KBM-7 (cell line): ENCODE results near the gene RPA3.

Source experiments
- DNase-seq: peaks from one replicate; pipeline ENCODE4 v3.0.0-alpha.2; 2015
- in situ Hi-C: fragments of 300-500 bp; cut with MboI; formaldehyde crosslinking; loops from 2 replicates; pipeline ENCODE4 v1.14.3; 2020; ENCODE audit warnings: low sequenced_read_pairs, low pct_unique_long_range_greater_than_20kb, mixed read lengths

RPA3 gene

DNA sequence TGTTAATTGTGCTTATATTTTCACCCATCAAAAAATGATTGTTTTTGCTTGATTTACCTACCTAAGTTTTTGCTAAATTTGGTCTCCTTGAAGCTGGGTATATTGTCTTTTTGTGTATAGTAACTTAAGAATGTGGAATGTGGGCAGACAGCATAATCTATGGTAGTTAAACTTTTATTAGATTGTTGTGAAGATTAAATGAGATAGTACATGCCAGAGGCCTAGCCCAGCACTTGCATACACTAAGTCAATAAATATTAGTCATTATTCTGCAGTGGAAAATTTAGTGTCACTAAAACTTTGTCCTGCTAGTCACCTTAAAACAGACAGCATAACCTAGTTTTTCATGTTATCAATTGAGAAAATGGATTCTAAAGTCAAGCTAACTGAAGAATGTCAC, 19.3 kb upstream of the RPA3 start:
- in situ Hi-C loops: no loop called here
- DNase-seq: no peak

GRCh38 chr7:7736671-7737070, 18.3 kb upstream of the RPA3 start:
- no peak for DNase-seq
- in situ Hi-C loops: no loop called here

DNA sequence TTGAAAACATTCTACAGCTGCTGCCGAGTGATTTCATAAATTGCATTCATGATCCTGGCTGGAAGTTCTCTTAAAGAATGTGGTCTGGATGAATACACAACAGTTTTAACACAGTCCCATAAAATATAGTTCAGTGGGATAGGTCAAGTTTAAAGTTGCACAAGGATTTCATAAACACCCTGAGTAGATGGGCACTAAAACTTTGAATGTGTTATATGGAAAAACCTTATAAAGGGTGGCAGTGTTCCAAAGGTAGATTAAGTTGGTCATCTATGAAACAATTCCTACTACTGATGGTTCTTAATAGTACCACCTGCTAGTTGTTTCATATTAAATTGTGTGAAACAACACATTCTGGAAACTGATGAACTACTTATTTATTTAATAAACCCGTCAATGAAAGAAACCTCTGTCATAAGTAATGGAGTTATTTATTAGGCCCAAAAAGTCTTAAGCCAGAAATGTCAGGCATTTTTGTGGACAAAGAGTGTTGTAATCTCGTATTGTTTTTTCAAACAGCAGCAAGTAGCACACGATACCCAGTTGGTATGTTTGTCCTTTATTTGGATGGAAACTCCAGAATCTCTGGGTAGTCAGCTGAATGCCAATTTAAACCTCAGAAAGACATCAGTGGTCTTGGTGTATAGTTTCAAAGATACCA, 14.3 kb upstream of the RPA3 start:
- in situ Hi-C loops: no loop called here
- DNase-seq: no peak

DNA sequence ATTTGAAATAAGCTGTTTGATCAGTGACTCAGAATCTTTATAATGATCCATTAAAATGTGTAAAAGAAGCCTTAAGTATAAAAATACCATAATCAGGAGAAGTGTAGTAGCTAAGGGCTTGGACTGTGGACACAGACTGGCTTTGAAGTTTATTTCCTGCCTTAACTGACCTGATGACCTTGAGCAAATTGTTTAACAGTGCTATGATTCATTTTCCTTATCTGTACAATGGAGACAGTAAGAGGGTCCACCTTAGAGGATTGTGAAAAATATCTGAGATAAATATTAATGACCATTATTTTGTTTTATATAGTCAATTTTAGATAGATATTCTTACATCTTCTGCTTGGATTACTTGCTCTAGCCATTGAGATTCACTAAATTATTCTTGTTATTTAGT, 13.3 kb upstream of the RPA3 start:
- DNase-seq: no peak
- in situ Hi-C loops: no loop called here

- no peak for DNase-seq
- in situ Hi-C loops: no loop called here
Observed at GRCh38 chr7:7720750-7721621, 2.6 kb upstream of the RPA3 start.

DNA sequence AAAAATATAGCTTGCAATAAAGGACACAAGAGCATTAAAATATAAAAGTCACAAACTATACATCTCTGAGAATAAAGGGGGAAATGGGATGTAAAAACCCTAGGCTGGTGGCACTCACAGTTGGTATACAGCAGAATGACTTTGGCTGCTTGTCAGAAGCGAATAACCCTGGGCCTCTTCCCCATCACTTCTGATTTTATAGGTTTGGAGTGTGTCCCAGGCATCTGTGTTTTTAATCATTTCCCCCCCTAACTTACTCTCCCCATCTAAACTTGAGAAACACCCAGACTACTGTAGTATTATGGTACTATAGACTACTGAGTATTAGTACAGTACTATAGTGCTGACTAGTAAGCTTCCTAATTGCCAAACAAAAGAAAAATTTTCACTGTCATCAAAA, 1.8 kb upstream of the RPA3 start:
- DNase-seq: no peak

GRCh38 chr7:7719236-7719635, 829 bp upstream of the RPA3 start:
- peak; percentile 18 for DNase-seq
- in situ Hi-C loops: no loop called here

More for the DNA sequence above, 1.8 kb upstream of the RPA3 start:
- in situ Hi-C loops: no loop called here

DNA sequence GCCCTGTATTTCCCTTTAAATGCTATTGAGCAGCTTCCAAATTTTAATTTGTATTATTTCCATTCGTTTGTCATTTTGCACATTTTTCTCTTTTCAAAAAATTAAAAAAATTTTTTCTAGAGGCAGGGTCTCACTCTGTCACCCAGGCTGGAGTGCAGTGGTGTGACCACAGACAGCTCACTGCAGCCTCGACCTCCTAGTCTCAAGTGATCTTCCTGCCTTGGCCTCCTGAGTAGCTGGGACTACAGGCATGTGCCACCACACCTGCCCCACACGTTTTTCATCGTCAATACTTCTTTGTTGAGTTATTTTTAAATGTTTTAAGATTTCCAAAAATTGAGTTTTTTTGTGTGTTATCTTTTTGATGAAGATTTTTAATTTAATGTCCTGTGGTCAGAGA, 4.7 kb downstream of the RPA3 start:
- in situ Hi-C loops: no loop called here
- DNase-seq: no peak

- no peak for DNase-seq
- in situ Hi-C loops: no loop called here
Observed at GRCh38 chr7:7710469-7710868, 7.9 kb downstream of the RPA3 start.

GRCh38 chr7:7709291-7709690, 9.1 kb downstream of the RPA3 start:
- DNase-seq: no peak
- in situ Hi-C loops: no loop called here

GRCh38 chr7:7707806-7708205, 10.6 kb downstream of the RPA3 start:
- in situ Hi-C loops: no loop called here
- no peak for DNase-seq

DNA sequence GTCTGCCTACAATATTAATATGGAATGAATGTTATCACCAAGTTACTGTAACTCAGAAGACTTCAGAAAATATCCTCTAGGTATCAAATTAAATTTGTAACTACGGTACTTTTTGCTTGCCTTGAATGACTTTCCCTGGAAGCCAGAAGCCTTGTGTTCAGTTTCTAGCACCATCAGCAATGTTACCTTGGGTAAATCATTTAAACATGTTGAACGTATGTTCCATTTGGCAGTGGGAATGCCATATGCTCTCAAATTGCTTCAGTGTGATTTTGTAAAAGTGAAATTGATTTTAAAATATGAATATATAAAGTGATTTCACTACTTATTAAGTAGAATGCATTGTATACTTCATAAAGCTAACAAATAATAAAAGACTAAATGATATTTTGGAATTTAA, 11.2 kb downstream of the RPA3 start:
- no peak for DNase-seq

GRCh38 chr7:7706556-7707172, 11.7 kb downstream of the RPA3 start:
- DNase-seq: no peak
- in situ Hi-C loops: no loop called here

More for the DNA sequence above, 11.2 kb downstream of the RPA3 start:
- in situ Hi-C loops: no loop called here

DNA sequence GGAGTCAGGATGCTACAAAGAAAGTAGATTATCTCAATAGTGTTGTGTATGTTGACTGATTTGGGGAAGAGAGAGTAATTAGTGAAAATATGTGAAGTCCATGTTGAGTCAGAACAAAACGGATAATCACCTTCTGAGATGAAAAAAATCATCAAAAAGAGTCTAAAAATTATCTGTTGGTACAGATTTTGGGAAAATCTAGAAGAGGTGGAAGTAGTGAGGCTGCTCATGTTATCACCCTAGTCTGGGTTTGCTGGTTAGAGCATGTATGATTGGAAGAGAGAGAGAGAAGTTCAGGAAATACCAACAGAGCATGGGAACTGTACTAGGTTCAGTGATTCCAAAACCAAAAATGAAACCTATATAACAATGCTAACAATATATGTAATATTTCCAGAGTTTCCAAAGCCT, 12.3 kb downstream of the RPA3 start:
- in situ Hi-C loops: no loop called here

DNA sequence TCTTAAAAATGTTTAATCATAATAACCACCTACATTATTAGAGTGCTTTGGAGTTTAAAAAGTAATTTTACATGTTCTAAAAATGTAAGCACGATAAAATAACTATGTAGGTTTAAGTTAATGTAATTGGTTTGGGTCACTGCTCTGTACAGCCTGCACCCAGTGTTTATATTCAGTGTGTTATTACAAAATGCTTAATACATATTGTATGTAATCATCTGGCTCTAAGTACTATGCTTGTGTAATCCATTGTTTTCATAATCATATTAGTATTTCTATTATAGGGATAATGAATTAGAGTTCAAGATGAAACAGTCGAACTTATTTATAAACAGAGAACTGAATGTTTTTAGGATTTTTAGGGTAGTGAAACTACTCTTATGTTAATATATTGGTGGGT, 13.1 kb downstream of the RPA3 start:
- in situ Hi-C loops: no loop called here
- no peak for DNase-seq

More for the DNA sequence above, 12.3 kb downstream of the RPA3 start:
- no peak for DNase-seq

GRCh38 chr7:7704867-7705266, 13.5 kb downstream of the RPA3 start:
- DNase-seq: no peak
- in situ Hi-C loops: no loop called here

GRCh38 chr7:7703427-7703826, 15.0 kb downstream of the RPA3 start:
- no peak for DNase-seq
- in situ Hi-C loops: no loop called here

- no peak for DNase-seq
- in situ Hi-C loops: no loop called here
Observed at GRCh38 chr7:7702826-7703225, 15.6 kb downstream of the RPA3 start.

DNA sequence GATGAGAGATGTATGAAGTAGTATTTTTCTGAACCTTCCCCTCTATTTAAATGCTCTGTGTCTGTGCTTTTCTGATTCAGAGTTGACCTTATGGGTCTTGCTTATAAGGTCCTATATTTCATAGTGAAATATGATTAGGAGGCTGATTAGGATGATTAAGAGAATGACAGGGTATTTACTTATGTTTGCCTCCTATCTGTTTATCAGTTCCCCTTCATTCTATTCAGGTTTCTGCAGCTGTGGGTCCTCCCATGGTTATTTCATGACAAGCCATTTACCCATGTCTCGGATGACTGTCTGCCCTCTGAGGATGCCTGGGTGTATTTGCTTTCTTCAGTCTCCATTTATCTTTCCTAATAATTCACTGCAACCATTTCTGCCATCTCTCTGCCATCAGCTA, 16.9 kb downstream of the RPA3 start:
- no peak for DNase-seq
- in situ Hi-C loops: no loop called here

GRCh38 chr7:7699970-7700369, 18.4 kb downstream of the RPA3 start:
- no peak for DNase-seq
- in situ Hi-C loops: no loop called here
